ENCODE measurements around the gene GPR132. TPM values are rescaled to one million over a fixed set of nuclear protein-coding genes. Genes with fewer than 3 reads are reported as not detected.

GPR132 gene
- total and polyA plus RNA-seq, 9 of the 15 experiments (the other 6 are each of a cell fraction or from before 2014, with no cell fraction given) = 0.01 to 1.1 (median 0.25) TPM; not detected in 1

- ATAC-seq (no peak), FAIRE-seq (no peak), DNase-seq (ENCODE audit: extremely low read depth in 1 of 4, low spot score in 3 of 4) (no peak)
- Histone ChIP-seq H2AFZ (ENCODE audit: low read depth, low read length) (no peak overlapping the region), H3K4me2 (ENCODE audit: insufficient read depth, low read length) (no peak overlapping the region), H3K4me1 (replicated peaks in 1 of 2; ENCODE audit: control insufficient read depth in 2 of 2, insufficient read depth in 2 of 2, low read length in 2 of 2) (peaks cover 3 to 75% of the 10 kb centered on the region in 2 experiments; a peak in 2 of 5 replicates), H3K9ac (ENCODE audit: insufficient read depth in 1 of 2, low read depth in 2 of 2, low read length in 2 of 2) (no peak overlapping the region; a peak in 1 of 4 replicates), H3K9me1 (ENCODE audit: control insufficient read depth, insufficient read depth, low read length) (peaks cover 5% of the 10 kb centered on the region), H3K36me3 (ENCODE audit: control insufficient read depth, insufficient read depth, low read length) (no peaks in the 10 kb centered on the region), H3K4me3 (no peak overlapping the region), H3K79me2 (ENCODE audit: control insufficient read depth, insufficient read depth, low read length) (no peaks in the 10 kb centered on the region), H3K27ac (ENCODE audit: extremely low read depth, low read depth, low read length) (no peak overlapping the region), H3K9me3 (replicated peaks; ENCODE audit: control insufficient read depth, insufficient read depth, low read depth, low read length) (no peaks in the 10 kb centered on the region), H3K27me3 (ENCODE audit: control insufficient read depth in 2 of 2, insufficient read depth in 2 of 2, low read length in 2 of 2) (peaks cover 0 to 7% of the 10 kb centered on the region in 2 experiments; a peak in 1 of 5 replicates), H4K20me1 (replicated peaks; ENCODE audit: control insufficient read depth, insufficient read depth, low read length) (no peaks in the 10 kb centered on the region)
- ChIA-PET CTCF (ENCODE audit: low intra/inter-chr PET ratio) (interaction anchor here (0.6 kb wide), 1 partner anchor 262 kb away, joined by 3 read pairs; no protein-coding TSS in a partner anchor), POLR2A (interaction anchor here (0.6 to 0.7 kb wide), 3 partner anchors 160 to 446 kb away, joined by 3 to 5 read pairs (median 3); no protein-coding TSS in a partner anchor)
- no peak for TF ChIP-seq TEAD4 (IDR thresholded peaks at IDR 0.05; ENCODE audit: low read length)
- TF ChIP-seq TEAD4 (CRISPR knock-in tag; IDR thresholded peaks at IDR 0.05; ENCODE audit: borderline replicate concordance) = no peak
- TF ChIP-seq TAL1 (IDR thresholded peaks at IDR 0.05) = no peak
- no peak for TF ChIP-seq ZBTB40 (IDR thresholded peaks at IDR 0.05)
- TF ChIP-seq ZBTB40 (CRISPR knock-in tag; IDR thresholded peaks at IDR 0.05) = no peak
- no peak for TF ChIP-seq ZNF280A (IDR thresholded peaks at IDR 0.05; ENCODE audit: low read depth, partially characterized antibody)
- TF ChIP-seq PPARD (CRISPR knock-in tag; IDR thresholded peaks at IDR 0.05) = no peak
- no peak for TF ChIP-seq NFATC3 (IDR thresholded peaks at IDR 0.05)
- whole genome bisulfite sequencing (ENCODE audit: insufficient coverage, low coverage, missing lambda C conversion rate) = 73% methylated on average over 5 of the region's 15 CpGs
- in situ Hi-C loops (cut with MboI) = loop anchor here (10.0 kb wide), 2 partner anchors 195 to 265 kb away; no protein-coding TSS in a partner anchor
- intact Hi-C loops (cut with micrococcal nuclease) = loop anchor here (1.0 to 5.0 kb wide), 5 partner anchors 43 to 437 kb away; partner anchors contain the start of genes NUDT14 and TMEM121
- no TSS peak for BruUV-seq (replicated peaks)
These were observed 24.7 kb upstream of the GPR132 start for GRCh38 chr14:105089746-105090492.

Measured in K562 (cell line).